Measurements from ENCODE around the gene FBXO36. TPM values are rescaled to one million over a fixed set of nuclear protein-coding genes. Genes with fewer than 3 reads are reported as not detected.

Gene FBXO36
- total RNA-seq, 2 donors from 2014 or later = 1.7 to 2.4 TPM

GRCh38 chr2:229910147-229910831, 12.0 kb upstream of the FBXO36 start:
- Histone ChIP-seq H3K4me1 (ENCODE audit: control insufficient read depth in 1 of 2, low read depth in 2 of 2) (peaks cover 32 to 60% of the 10 kb centered on the region in 2 donors), H3K9me3 (no peaks in the 10 kb centered on the region), H3K27ac (peak overlapping the region in 1 of 2 donors; percentile 7), H3K36me3 (peaks cover 3% of the 10 kb centered on the region), H3K4me3 (no peak overlapping the region), H3K27me3 (replicated peaks; ENCODE audit: insufficient read depth) (no peaks in the 10 kb centered on the region)
- DNase-seq (ENCODE audit: low spot score) (no peak), ATAC-seq (ENCODE audit: insufficient number of reproducible peaks, low FRiP score, low read depth) (no peak)
- no peak for TF ChIP-seq CTCF (IDR thresholded peaks at IDR 0.05)

GRCh38 chr2:229910832-229911412, 11.4 kb upstream of the FBXO36 start:
- H3K27ac ChIP-seq = no peak overlapping the region
- no peaks in the 10 kb centered on the region for H3K9me3 ChIP-seq
- ATAC-seq (ENCODE audit: insufficient number of reproducible peaks, low FRiP score, low read depth) (no peak), DNase-seq (ENCODE audit: low spot score) (no peak)
- no peak overlapping the region for H3K4me3 ChIP-seq
- no peak for TF ChIP-seq CTCF (IDR thresholded peaks at IDR 0.05)
- no peaks in the 10 kb centered on the region for H3K27me3 ChIP-seq (replicated peaks; ENCODE audit: insufficient read depth)
- peaks cover 32 to 67% of the 10 kb centered on the region in 2 donors for H3K4me1 ChIP-seq (ENCODE audit: control insufficient read depth in 1 of 2, low read depth in 2 of 2)
- H3K36me3 ChIP-seq = peaks cover 3% of the 10 kb centered on the region

GRCh38 chr2:229914171-229914570, 8.1 kb upstream of the FBXO36 start:
- ATAC-seq (ENCODE audit: insufficient number of reproducible peaks, low FRiP score, low read depth) (no peak), DNase-seq (ENCODE audit: low spot score) (no peak)
- no peak for TF ChIP-seq CTCF (IDR thresholded peaks at IDR 0.05)
- Histone ChIP-seq H3K36me3 (peaks cover 4% of the 10 kb centered on the region), H3K9me3 (no peaks in the 10 kb centered on the region), H3K27me3 (replicated peaks; ENCODE audit: insufficient read depth) (no peaks in the 10 kb centered on the region), H3K27ac (no peak overlapping the region), H3K4me1 (ENCODE audit: control insufficient read depth in 1 of 2, low read depth in 2 of 2) (peaks cover 35 to 70% of the 10 kb centered on the region in 2 donors), H3K4me3 (no peak overlapping the region)

GRCh38 chr2:229917793-229918192, 4.5 kb upstream of the FBXO36 start:
- ATAC-seq (ENCODE audit: insufficient number of reproducible peaks, low FRiP score, low read depth) (no peak), DNase-seq (ENCODE audit: low spot score) (no peak)
- Histone ChIP-seq H3K4me1 (ENCODE audit: control insufficient read depth in 1 of 2, low read depth in 2 of 2) (peaks cover 20 to 50% of the 10 kb centered on the region in 2 donors), H3K9me3 (no peaks in the 10 kb centered on the region), H3K27me3 (replicated peaks; ENCODE audit: insufficient read depth) (no peaks in the 10 kb centered on the region), H3K27ac (no peak overlapping the region), H3K4me3 (no peak overlapping the region), H3K36me3 (peaks cover 4% of the 10 kb centered on the region)
- TF ChIP-seq CTCF (IDR thresholded peaks at IDR 0.05) = no peak

- Histone ChIP-seq H3K36me3 (peaks cover 4% of the 10 kb centered on the region), H3K4me1 (ENCODE audit: control insufficient read depth in 1 of 2, low read depth in 2 of 2) (peaks cover 17 to 34% of the 10 kb centered on the region in 2 donors), H3K4me3 (peak overlapping the region; percentile 96), H3K27ac (peak overlapping the region; percentile 99), H3K9me3 (no peaks in the 10 kb centered on the region), H3K27me3 (replicated peaks; ENCODE audit: insufficient read depth) (no peaks in the 10 kb centered on the region)
- DNase-seq (ENCODE audit: low spot score) = no peak
- no peak for TF ChIP-seq CTCF (IDR thresholded peaks at IDR 0.05)
- no peak for ATAC-seq (ENCODE audit: insufficient number of reproducible peaks, low FRiP score, low read depth)
Measured at GRCh38 chr2:229920011-229920641, 2.2 kb upstream of the FBXO36 start.

Data from thoracic aorta (tissue), 2 donors.